Pancreas (tissue), 10 donors: ENCODE measurements around the gene BCL2. TPM values are rescaled to one million over a fixed set of nuclear protein-coding genes. Genes with fewer than 3 reads are reported as not detected.

Source experiments
- ATAC-seq, 4 donors: fragments of 200-7000 bp; cut with Tn5 transposase; one replicate each; pipeline versions ENCODE4 v1.8.0 to v1.9.1; 2020; ENCODE audit warnings: mild to moderate bottlenecking in 4 of 4, moderate library complexity in 4 of 4
- DNase-seq, 6 donors: peaks; one replicate each; pipeline ENCODE4 v3.0.0-alpha.2; 2020
- FAIRE-seq: peaks from 2 replicates; lab custom pipeline; 2012; peaks lifted over from hg19 to GRCh38; lab: Jason Lieb, UNC
- H3K27ac ChIP-seq, 4 donors: fragments of 200-600 bp; sonication (generic); 1 replicate in 3 of 4; 2 replicates in 1 of 4; pipeline versions ENCODE4 v1.5.0 to v1.8.0; 2020
- H3K27me3 ChIP-seq, 4 donors: fragments of 200-600 bp; one replicate each; pipeline ENCODE4 v1.8.0; 2021
- H3K36me3 ChIP-seq, 3 donors: fragments of 200-600 bp; sonication (generic) in 1 of 3; one replicate each; pipeline versions ENCODE4 v1.5.0 to v1.8.0; 2020 to 2021
- H3K4me1 ChIP-seq, 3 donors: fragments of 200-600 bp; one replicate each; pipeline ENCODE4 v1.8.0; 2021
- H3K4me3 ChIP-seq, 4 donors: fragments of 200-600 bp; sonication (generic) in 2 of 4; one replicate each; pipeline versions ENCODE4 v1.5.0 to v1.8.0; 2020 to 2021
- H3K9me3 ChIP-seq, 4 donors: fragments of 200-600 bp; one replicate each; pipeline ENCODE4 v1.8.0; 2021
- CTCF ChIP-seq, 4 donors: fragments of 200-600 bp; sonication (generic) in 3 of 4; IDR thresholded peaks; one replicate each; pipeline versions ENCODE4 v1.5.0 to v1.8.0; 2021; ENCODE audit warnings: antibody characterized with exemption in 4 of 4
- WGBS, 2 donors: extraction: QIAGEN DNeasy Blood & Tissue Kit; methylation state at CpG; one replicate each; pipeline ENCODE4 v1.1.7; 2013; 5-methylcytosine and 5-hydroxymethylcytosine counted together
- intact Hi-C, 3 donors: fragments of 100-400 bp; cut with DNase I; formaldehyde crosslinking; loops; one replicate each; pipeline versions ENCODE4 v1.11.1 to v1.14.2; 2022
- polyA plus RNA-seq, 2 donors: library from polyadenylated mRNA; stranded (reverse); fragments of 200-250 nt; gene quantifications; one replicate each; pipeline ENCODE4 v1.2.3, GENCODE V29; 2013
- total RNA-seq, 6 donors: library from RNA; stranded (reverse); fragmentation: NEBNext Ultra II Directional in 4 of 6; extraction: Animal tissue kit (Norgen Biotek cat#: 25700) in 4 of 6; gene quantifications; one replicate each; pipeline versions ENCODE4 v1.2.1 to v1.2.4, GENCODE V29; 2021 to 2023
- donor health status: healthy with polysubstance abuse.
- donor health status: DM: no; HTN: no; CAD: no; lungs with moderate emphysema.
- donor health status: DM: no; HTN: no; CAD: no.
- donor health status: control.
- donor health status: control.
- donor health status: Bipolar disorder and iron deficiency.
- donor health status: DM: yes; HTN: yes; CAD: no.
- donor health status: DM: no; HTN: no; CAD: no.
- donor health status: DM: no; HTN: no; CAD: no.
- donor health status: DM: yes; HTN: yes; CAD: no.

The BCL2 gene
- total and polyA plus RNA-seq, 8 donors: 1.9 to 9.0 (median 4.2) TPM

GRCh38 chr18:63087421-63088230 lies 231.9 kb downstream of the BCL2 start:
- ATAC-seq (peak in 1 of 4 donors; percentile 56), DNase-seq (no peak), FAIRE-seq (no peak)
- no peak overlapping the region for H3K27ac ChIP-seq
- intact Hi-C loops: no loop called here
- H3K36me3 ChIP-seq: no peaks in the 10 kb centered on the region
- no peak overlapping the region for H3K4me3 ChIP-seq
- 59 to 61% methylated on average over 10 of the region's 10 CpGs for WGBS, 2 donors
- H3K27me3 ChIP-seq: no peaks in the 10 kb centered on the region
- TF ChIP-seq CTCF (IDR thresholded peaks at IDR 0.05): no peak
- no peaks in the 10 kb centered on the region for H3K4me1 ChIP-seq
- H3K9me3 ChIP-seq: no peaks in the 10 kb centered on the region

GRCh38 chr18:63085611-63086010 lies 234.0 kb downstream of the BCL2 start:
- H3K27me3 ChIP-seq: no peaks in the 10 kb centered on the region
- no peak for TF ChIP-seq CTCF (IDR thresholded peaks at IDR 0.05)
- no peaks in the 10 kb centered on the region for H3K4me1 ChIP-seq
- no peaks in the 10 kb centered on the region for H3K36me3 ChIP-seq
- intact Hi-C loops: no loop called here
- ATAC-seq (no peak), FAIRE-seq (no peak), DNase-seq (no peak)
- no peaks in the 10 kb centered on the region for H3K9me3 ChIP-seq
- H3K27ac ChIP-seq: no peak overlapping the region
- no peak overlapping the region for H3K4me3 ChIP-seq
- WGBS, 2 donors: 75 to 88% methylated on average over 5 of the region's 5 CpGs

GRCh38 chr18:63084219-63084618 lies 235.3 kb downstream of the BCL2 start:
- Histone ChIP-seq H3K9me3 (no peaks in the 10 kb centered on the region), H3K27me3 (no peaks in the 10 kb centered on the region), H3K36me3 (no peaks in the 10 kb centered on the region), H3K27ac (no peak overlapping the region), H3K4me1 (no peaks in the 10 kb centered on the region), H3K4me3 (no peak overlapping the region)
- WGBS, 2 donors: 83 to 84% methylated on average over 7 of the region's 7 CpGs
- intact Hi-C loops: no loop called here
- no peak for DNase-seq
- no peak for TF ChIP-seq CTCF (IDR thresholded peaks at IDR 0.05)
- no peak for ATAC-seq
- FAIRE-seq: no peak

- no peaks in the 10 kb centered on the region for H3K27me3 ChIP-seq
- no peak for TF ChIP-seq CTCF (IDR thresholded peaks at IDR 0.05)
- no peak for ATAC-seq
- 59 to 74% methylated on average over 2 of the region's 2 CpGs for WGBS, 2 donors
- no peaks in the 10 kb centered on the region for H3K9me3 ChIP-seq
- intact Hi-C loops: no loop called here
- H3K4me1 ChIP-seq: no peaks in the 10 kb centered on the region
- no peak overlapping the region for H3K4me3 ChIP-seq
- no peak overlapping the region for H3K27ac ChIP-seq
- no peaks in the 10 kb centered on the region for H3K36me3 ChIP-seq
- FAIRE-seq: no peak
- DNase-seq: no peak
These were observed 236.0 kb downstream of the BCL2 start for GRCh38 chr18:63083555-63083954.

GRCh38 chr18:63083020-63083531 lies 236.5 kb downstream of the BCL2 start:
- ATAC-seq: no peak
- TF ChIP-seq CTCF (IDR thresholded peaks at IDR 0.05): no peak
- Histone ChIP-seq H3K27ac (no peak overlapping the region), H3K4me3 (no peak overlapping the region), H3K4me1 (no peaks in the 10 kb centered on the region), H3K36me3 (no peaks in the 10 kb centered on the region), H3K9me3 (no peaks in the 10 kb centered on the region), H3K27me3 (no peaks in the 10 kb centered on the region)
- no peak for FAIRE-seq
- WGBS, 2 donors: 74 to 78% methylated on average over 8 of the region's 8 CpGs
- intact Hi-C loops: no loop called here
- DNase-seq: no peak
